Measurements from ENCODE around the gene TBC1D10A. TPM values are rescaled to one million over a fixed set of nuclear protein-coding genes. Genes with fewer than 3 reads are reported as not detected.

TBC1D10A gene
- total RNA-seq, 1 experiment from 2014 or later, result 18.6 TPM

GRCh38 chr22:30358541-30358940, 31.8 kb upstream of the TBC1D10A start (continued):
- TF ChIP-seq, protein P1, sequence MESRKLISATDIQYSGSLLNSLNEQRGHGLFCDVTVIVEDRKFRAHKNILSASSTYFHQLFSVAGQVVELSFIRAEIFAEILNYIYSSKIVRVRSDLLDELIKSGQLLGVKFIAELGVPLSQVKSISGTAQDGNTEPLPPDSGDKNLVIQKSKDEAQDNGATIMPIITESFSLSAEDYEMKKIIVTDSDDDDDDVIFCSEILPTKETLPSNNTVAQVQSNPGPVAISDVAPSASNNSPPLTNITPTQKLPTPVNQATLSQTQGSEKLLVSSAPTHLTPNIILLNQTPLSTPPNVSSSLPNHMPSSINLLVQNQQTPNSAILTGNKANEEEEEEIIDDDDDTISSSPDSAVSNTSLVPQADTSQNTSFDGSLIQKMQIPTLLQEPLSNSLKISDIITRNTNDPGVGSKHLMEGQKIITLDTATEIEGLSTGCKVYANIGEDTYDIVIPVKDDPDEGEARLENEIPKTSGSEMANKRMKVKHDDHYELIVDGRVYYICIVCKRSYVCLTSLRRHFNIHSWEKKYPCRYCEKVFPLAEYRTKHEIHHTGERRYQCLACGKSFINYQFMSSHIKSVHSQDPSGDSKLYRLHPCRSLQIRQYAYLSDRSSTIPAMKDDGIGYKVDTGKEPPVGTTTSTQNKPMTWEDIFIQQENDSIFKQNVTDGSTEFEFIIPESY (IDR thresholded peaks at IDR 0.05; ENCODE audit: extremely low read depth, insufficient replicate concordance, low read length), result no peak
- TF ChIP-seq CTCF (IDR thresholded peaks at IDR 0.05 in 2 of 3, conservative IDR thresholded peaks at IDR 0.05 in 1 of 3; ENCODE audit: borderline replicate concordance in 1 of 3, insufficient read depth in 1 of 3, low read depth in 2 of 3, low read length in 2 of 3), result no peak
- TF ChIP-seq ZFX (IDR thresholded peaks at IDR 0.05), result no peak

DNA sequence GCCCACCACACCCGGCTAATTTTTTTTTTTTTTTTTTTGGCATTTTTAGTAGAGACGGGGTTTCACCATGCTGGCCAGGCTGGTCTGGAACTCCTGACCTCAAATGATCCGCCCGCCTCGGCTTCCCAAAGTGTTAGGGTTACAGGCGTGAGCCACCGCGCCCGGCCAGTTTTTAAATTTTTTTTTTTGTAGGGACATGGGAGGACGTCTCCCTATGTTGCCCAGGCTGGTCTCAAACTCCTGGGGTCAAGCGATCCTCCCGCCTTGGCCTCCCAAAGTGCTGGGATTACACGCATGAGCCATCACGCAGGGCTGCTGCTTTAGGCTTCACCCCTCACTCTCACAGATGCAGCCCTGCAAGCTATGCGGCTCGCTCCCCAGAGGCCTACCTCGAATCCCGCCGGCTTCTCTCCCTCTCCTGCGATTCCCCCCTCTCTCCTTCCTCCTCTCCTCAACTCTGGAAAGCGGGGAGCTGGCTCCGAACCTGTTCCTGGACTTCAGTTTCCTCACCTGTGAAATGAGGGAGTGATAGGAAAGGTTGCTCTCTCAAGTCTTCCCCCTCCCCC, 31.0 kb upstream of the TBC1D10A start:
- ATAC-seq (no peak), DNase-seq (ENCODE audit: low read depth, low spot score) (no peak)
- peak overlapping the region; percentile 93 to 96 for H3K4me3 ChIP-seq (replicated peaks in 1 of 2; ENCODE audit: low read depth in 1 of 2, low read length in 2 of 2)
- no TSS peak for BruUV-seq (replicated peaks)
- no peaks in the 10 kb centered on the region for H4K20me1 ChIP-seq (ENCODE audit: insufficient read depth)
- peaks cover 38% of the 10 kb centered on the region for H3K79me2 ChIP-seq (ENCODE audit: insufficient read depth, low read length)
- H3K9me3 ChIP-seq (ENCODE audit: control insufficient read depth in 1 of 2, insufficient read depth in 1 of 2, low read depth in 1 of 2, low read length in 2 of 2), result no peaks in the 10 kb centered on the region
- peaks cover 12 to 22% of the 10 kb centered on the region in 2 experiments; a peak in 3 of 4 replicates for H3K4me1 ChIP-seq (ENCODE audit: control insufficient read depth in 1 of 2, insufficient read depth in 2 of 2, low read length in 2 of 2)
- H3K27me3 ChIP-seq (ENCODE audit: insufficient read depth, low read length), result no peaks in the 10 kb centered on the region
- H3K36me3 ChIP-seq (ENCODE audit: control insufficient read depth in 1 of 2, insufficient read depth in 2 of 2, low read length in 2 of 2), result peaks cover 4% of the 10 kb centered on the region in 2 experiments; a peak in 3 of 4 replicates
- no peak overlapping the region for H2AFZ ChIP-seq (ENCODE audit: low read depth, low read length, poor library complexity, severe bottlenecking)
- RAD21 ChIA-PET (ENCODE audit: low non-redundant PET in 1 of 2, low total read pairs in 2 of 2, uncharacterized antibody in 2 of 2, unreplicated experiment in 2 of 2), result interaction anchor here (1.0 to 1.4 kb wide), 2 partner anchors 28 to 31 kb away, joined by 4 read pairs; partner anchors contain the start of gene TBC1D10A (in 1 of the 2)
- H3K9ac ChIP-seq (ENCODE audit: low read length), result peak overlapping the region; percentile 95
- peak overlapping the region; percentile 91 for H3K4me2 ChIP-seq (ENCODE audit: low read length)
- peak overlapping the region; percentile 92; the same call in 1 of the 2 replicates for H3K27ac ChIP-seq (ENCODE audit: low read depth, low read length)
- intact Hi-C loops (cut with micrococcal nuclease), result no loop called here
- no peaks in the 10 kb centered on the region for H3K9me2 ChIP-seq (ENCODE audit: insufficient read depth)
- POLR2A ChIA-PET, result interaction anchor here (1.0 to 1.2 kb wide), 2 partner anchors 39 to 69 kb away, joined by 3 to 4 read pairs; partner anchors contain the start of gene SEC14L2
- TF ChIP-seq RAD21 (IDR thresholded peaks at IDR 0.05; ENCODE audit: low read depth), result no peak
- TF ChIP-seq, protein P1 (IDR thresholded peaks at IDR 0.05; ENCODE audit: extremely low read depth, insufficient replicate concordance, low read length), result no peak
- no peak for TF ChIP-seq ATF3 (IDR thresholded peaks at IDR 0.05)
- no peak for TF ChIP-seq MAX (IDR thresholded peaks at IDR 0.05)
- TF ChIP-seq SIN3A (IDR thresholded peaks at IDR 0.05; ENCODE audit: low read depth), result no peak
- TF ChIP-seq FOSL1 (IDR thresholded peaks at IDR 0.05; ENCODE audit: low read depth), result no peak
- no peak for TF ChIP-seq EGR1 (IDR thresholded peaks at IDR 0.05; ENCODE audit: low read depth)
- TF ChIP-seq JUND (IDR thresholded peaks at IDR 0.05), result no peak
- TF ChIP-seq CEBPB (IDR thresholded peaks at IDR 0.05; ENCODE audit: low read depth), result no peak
- CTCF ChIA-PET, result interaction anchor here (1.8 to 2.2 kb wide), 2 partner anchors 30 to 70 kb away, joined by 7 to 12 read pairs; partner anchors contain the start of gene RNF215

Data from HCT116 (cell line).